Subcutaneous abdominal adipose tissue (tissue), 5 donors: ENCODE results near the gene USP2.

Source experiments
- H3K27ac ChIP-seq: one replicate; pipeline ENCODE4 v1.7.0; 2013; ENCODE audit warnings: low read depth, mild to moderate bottlenecking, inconsistent platforms, low read length, moderate library complexity
- H3K27me3 ChIP-seq, 5 donors: one replicate each; pipeline ENCODE4 v1.7.0; 2013; ENCODE audit warnings: low read length in 5 of 5, inconsistent platforms in 1 of 5; ENCODE audit not compliant: control insufficient read depth in 5 of 5, insufficient read depth in 4 of 5
- H3K36me3 ChIP-seq, 5 donors: one replicate each; pipeline ENCODE4 v1.7.0; 2013; ENCODE audit warnings: low read length in 5 of 5; ENCODE audit not compliant: control insufficient read depth in 5 of 5, insufficient read depth in 5 of 5
- H3K4me1 ChIP-seq, 5 donors: one replicate each; pipeline ENCODE4 v1.7.0; 2013; ENCODE audit warnings: low read length in 5 of 5, mild to moderate bottlenecking in 3 of 5, moderate library complexity in 1 of 5; ENCODE audit not compliant: control insufficient read depth in 5 of 5, insufficient read depth in 5 of 5
- H3K4me3 ChIP-seq, 5 donors: one replicate each; pipeline ENCODE4 v1.7.0; 2013; ENCODE audit warnings: low read length in 5 of 5, low read depth in 1 of 5
- H3K9ac ChIP-seq, 5 donors: one replicate each; pipeline ENCODE4 v1.7.0; 2013; ENCODE audit warnings: low read length in 5 of 5, mild to moderate bottlenecking in 4 of 5, moderate library complexity in 3 of 5
- H3K9me3 ChIP-seq, 5 donors: one replicate each; pipeline ENCODE4 v1.7.0; 2013; ENCODE audit warnings: low read length in 5 of 5; ENCODE audit not compliant: control insufficient read depth in 5 of 5
- donor health status: healthy.
- donor health status: healthy.
- donor health status: healthy.
- donor health status: healthy.
- donor health status: healthy.

The USP2 gene

GRCh38 chr11:119329320-119329719 is 52.2 kb downstream of the USP2 start:
- H3K4me1 ChIP-seq, result peaks cover 0 to 6% (median 4%) of the 10 kb centered on the region in 5 donors
- H3K4me3 ChIP-seq, result no peak overlapping the region
- H3K27ac ChIP-seq, result no peak overlapping the region
- H3K27me3 ChIP-seq, result no peaks in the 10 kb centered on the region
- H3K9ac ChIP-seq, result no peak overlapping the region
- H3K36me3 ChIP-seq, result no peaks in the 10 kb centered on the region
- H3K9me3 ChIP-seq, result no peaks in the 10 kb centered on the region

- Histone ChIP-seq H3K9ac (no peak overlapping the region), H3K4me1 (peaks cover 2 to 35% (median 25%) of the 10 kb centered on the region in 5 donors), H3K4me3 (no peak overlapping the region), H3K36me3 (no peaks in the 10 kb centered on the region), H3K27me3 (peaks cover 0 to 2% (median 0%) of the 10 kb centered on the region in 5 donors), H3K27ac (no peak overlapping the region), H3K9me3 (no peaks in the 10 kb centered on the region)
These were observed 57.3 kb downstream of the USP2 start for GRCh38 chr11:119324189-119324588.

- Histone ChIP-seq H3K27ac (no peak overlapping the region), H3K9me3 (no peaks in the 10 kb centered on the region), H3K4me1 (peaks cover 4 to 41% (median 31%) of the 10 kb centered on the region in 5 donors), H3K27me3 (peaks cover 0 to 2% (median 0%) of the 10 kb centered on the region in 5 donors), H3K4me3 (no peak overlapping the region), H3K9ac (no peak overlapping the region), H3K36me3 (no peaks in the 10 kb centered on the region)
These were observed 57.9 kb downstream of the USP2 start for GRCh38 chr11:119323532-119324033.

GRCh38 chr11:119322921-119323531 is 58.5 kb downstream of the USP2 start:
- Histone ChIP-seq H3K4me3 (no peak overlapping the region), H3K4me1 (peaks cover 4 to 47% (median 37%) of the 10 kb centered on the region in 5 donors), H3K27me3 (peaks cover 0 to 2% (median 0%) of the 10 kb centered on the region in 5 donors), H3K27ac (no peak overlapping the region), H3K36me3 (no peaks in the 10 kb centered on the region), H3K9me3 (no peaks in the 10 kb centered on the region), H3K9ac (no peak overlapping the region)

GRCh38 chr11:119322360-119322739 is 59.1 kb downstream of the USP2 start:
- Histone ChIP-seq H3K36me3 (no peaks in the 10 kb centered on the region), H3K9me3 (no peaks in the 10 kb centered on the region), H3K4me1 (peaks cover 7 to 53% (median 44%) of the 10 kb centered on the region in 5 donors), H3K9ac (no peak overlapping the region), H3K27me3 (peaks cover 0 to 2% (median 0%) of the 10 kb centered on the region in 5 donors), H3K4me3 (no peak overlapping the region), H3K27ac (peak overlapping the region; percentile 85)

- peaks cover 0 to 3% (median 0%) of the 10 kb centered on the region in 5 donors for H3K27me3 ChIP-seq
- H3K4me1 ChIP-seq, result peaks cover 7 to 66% (median 56%) of the 10 kb centered on the region in 5 donors
These were observed 60.5 kb downstream of the USP2 start for GRCh38 chr11:119320776-119321524.

GRCh38 chr11:119320240-119320775 is 61.2 kb downstream of the USP2 start:
- Histone ChIP-seq H3K27me3 (peaks cover 0 to 10% (median 6%) of the 10 kb centered on the region in 5 donors), H3K4me3 (peak overlapping the region; percentile 59 to 74 (median 65)), H3K9ac (peak overlapping the region; percentile 56 to 85 (median 80)), H3K36me3 (no peaks in the 10 kb centered on the region), H3K27ac (peak overlapping the region; percentile 85), H3K4me1 (peaks cover 12 to 72% (median 62%) of the 10 kb centered on the region in 5 donors), H3K9me3 (no peaks in the 10 kb centered on the region)

More at GRCh38 chr11:119320776-119321524, 60.5 kb downstream of the USP2 start:
- Histone ChIP-seq H3K27ac (peak overlapping the region; percentile 85), H3K9me3 (no peaks in the 10 kb centered on the region), H3K9ac (peak overlapping the region; percentile 56 to 85 (median 80)), H3K4me3 (peak overlapping the region; percentile 62 to 74 (median 66)), H3K36me3 (no peaks in the 10 kb centered on the region)

- Histone ChIP-seq H3K4me3 (peak overlapping the region in 3 of 5 donors; percentile 17 to 27 (median 23)), H3K9ac (peak overlapping the region in 4 of 5 donors; percentile 14 to 82 (median 50)), H3K9me3 (no peaks in the 10 kb centered on the region), H3K36me3 (peaks cover 0 to 3% (median 2%) of the 10 kb centered on the region in 5 donors), H3K27ac (peak overlapping the region; percentile 85), H3K4me1 (peaks cover 12 to 78% (median 67%) of the 10 kb centered on the region in 5 donors), H3K27me3 (peaks cover 0 to 10% (median 6%) of the 10 kb centered on the region in 5 donors)
These were observed 61.7 kb downstream of the USP2 start for GRCh38 chr11:119319700-119320239.

- H3K9ac ChIP-seq, result peak overlapping the region in 4 of 5 donors; percentile 14 to 82 (median 50)
- H3K27me3 ChIP-seq, result peaks cover 0 to 10% (median 6%) of the 10 kb centered on the region in 5 donors
- peaks cover 12 to 83% (median 73%) of the 10 kb centered on the region in 5 donors for H3K4me1 ChIP-seq
- peak overlapping the region in 3 of 5 donors; percentile 22 to 27 (median 23) for H3K4me3 ChIP-seq
- no peaks in the 10 kb centered on the region for H3K9me3 ChIP-seq
- peaks cover 0 to 8% (median 6%) of the 10 kb centered on the region in 5 donors for H3K36me3 ChIP-seq
- H3K27ac ChIP-seq, result peak overlapping the region; percentile 85
These were observed 62.3 kb downstream of the USP2 start for GRCh38 chr11:119319136-119319699.
